ENCODE data around the gene CTAG2. TPM values are rescaled to one million over a fixed set of nuclear protein-coding genes. Genes with fewer than 3 reads are reported as not detected.

Gene CTAG2
- total and polyA plus RNA-seq, 5 donors: not detected

- H3K9me3 ChIP-seq (ENCODE audit: control insufficient read depth, low read length): no peaks in the 10 kb centered on the region
- ATAC-seq (no peak), DNase-seq (no peak)
- 91% methylated on average over 11 of the region's 11 CpGs for WGBS
- H3K4me1 ChIP-seq (ENCODE audit: control insufficient read depth, insufficient read depth, low read length): no peaks in the 10 kb centered on the region
- no peaks in the 10 kb centered on the region for H3K27me3 ChIP-seq (ENCODE audit: control insufficient read depth, insufficient read depth)
- no peak overlapping the region for H3K4me3 ChIP-seq (ENCODE audit: low read length)
- intact Hi-C loops (cut with DNase I): no loop called here
- H3K27ac ChIP-seq (ENCODE audit: low read length): no peak overlapping the region
These were observed 5.6 kb upstream of the CTAG2 start for GRCh38 chrX:154658957-154659356.

- intact Hi-C loops (cut with DNase I): no loop called here
- ATAC-seq: no peak
- Histone ChIP-seq H3K9me3 (ENCODE audit: control insufficient read depth, low read length) (no peaks in the 10 kb centered on the region), H3K4me1 (ENCODE audit: control insufficient read depth, insufficient read depth, low read length) (no peaks in the 10 kb centered on the region), H3K27ac (ENCODE audit: low read length) (no peak overlapping the region), H3K27me3 (ENCODE audit: control insufficient read depth, insufficient read depth) (no peaks in the 10 kb centered on the region), H3K4me3 (ENCODE audit: low read length) (no peak overlapping the region)
- no peak for DNase-seq
- WGBS: 95% methylated on average over 12 of the region's 12 CpGs
These were observed 4.8 kb upstream of the CTAG2 start for GRCh38 chrX:154658187-154658586.

GRCh38 chrX:154657226-154657805 is 3.9 kb upstream of the CTAG2 start:
- Histone ChIP-seq H3K9me3 (ENCODE audit: control insufficient read depth, low read length) (no peaks in the 10 kb centered on the region), H3K4me1 (ENCODE audit: control insufficient read depth, insufficient read depth, low read length) (no peaks in the 10 kb centered on the region), H3K27ac (ENCODE audit: low read length) (no peak overlapping the region), H3K4me3 (ENCODE audit: low read length) (no peak overlapping the region), H3K27me3 (ENCODE audit: control insufficient read depth, insufficient read depth) (no peaks in the 10 kb centered on the region)
- DNase-seq: no peak
- ATAC-seq: no peak
- WGBS: 93% methylated on average over 15 of the region's 15 CpGs
- intact Hi-C loops (cut with DNase I): no loop called here

- WGBS: 77% methylated on average over 11 of the region's 11 CpGs
These were observed 2.4 kb upstream of the CTAG2 start for GRCh38 chrX:154655786-154656185.

GRCh38 chrX:154655346-154655745 is 2.0 kb upstream of the CTAG2 start:
- no peaks in the 10 kb centered on the region for H3K9me3 ChIP-seq (ENCODE audit: control insufficient read depth, low read length)
- ATAC-seq (no peak), DNase-seq (no peak)
- intact Hi-C loops (cut with DNase I): no loop called here
- H3K4me1 ChIP-seq (ENCODE audit: control insufficient read depth, insufficient read depth, low read length): no peaks in the 10 kb centered on the region
- H3K4me3 ChIP-seq (ENCODE audit: low read length): no peak overlapping the region
- no peak overlapping the region for H3K27ac ChIP-seq (ENCODE audit: low read length)
- WGBS: 79% methylated on average over 6 of the region's 6 CpGs
- H3K27me3 ChIP-seq (ENCODE audit: control insufficient read depth, insufficient read depth): no peaks in the 10 kb centered on the region

More at GRCh38 chrX:154655786-154656185, 2.4 kb upstream of the CTAG2 start:
- ATAC-seq (no peak), DNase-seq (no peak)
- Histone ChIP-seq H3K9me3 (ENCODE audit: control insufficient read depth, low read length) (no peaks in the 10 kb centered on the region), H3K27me3 (ENCODE audit: control insufficient read depth, insufficient read depth) (no peaks in the 10 kb centered on the region), H3K4me1 (ENCODE audit: control insufficient read depth, insufficient read depth, low read length) (no peaks in the 10 kb centered on the region), H3K4me3 (ENCODE audit: low read length) (no peak overlapping the region), H3K27ac (ENCODE audit: low read length) (no peak overlapping the region)
- intact Hi-C loops (cut with DNase I): no loop called here

- Histone ChIP-seq H3K9me3 (ENCODE audit: control insufficient read depth, low read length) (no peaks in the 10 kb centered on the region), H3K27ac (ENCODE audit: low read length) (no peak overlapping the region), H3K27me3 (ENCODE audit: control insufficient read depth, insufficient read depth) (no peaks in the 10 kb centered on the region), H3K4me3 (ENCODE audit: low read length) (no peak overlapping the region), H3K4me1 (ENCODE audit: control insufficient read depth, insufficient read depth, low read length) (no peaks in the 10 kb centered on the region)
- ATAC-seq: no peak
- intact Hi-C loops (cut with DNase I): no loop called here
- no peak for DNase-seq
- WGBS: 85% methylated on average over 14 of the region's 15 CpGs
These were observed 1.5 kb upstream of the CTAG2 start for GRCh38 chrX:154654925-154655324.

GRCh38 chrX:154654372-154654771 is 993 bp upstream of the CTAG2 start:
- ATAC-seq: no peak
- no peaks in the 10 kb centered on the region for H3K9me3 ChIP-seq (ENCODE audit: control insufficient read depth, low read length)
- no peak overlapping the region for H3K27ac ChIP-seq (ENCODE audit: low read length)
- intact Hi-C loops (cut with DNase I): no loop called here
- no peak overlapping the region for H3K4me3 ChIP-seq (ENCODE audit: low read length)
- 79% methylated on average over 8 of the region's 10 CpGs for WGBS
- no peaks in the 10 kb centered on the region for H3K27me3 ChIP-seq (ENCODE audit: control insufficient read depth, insufficient read depth)
- DNase-seq: no peak
- H3K4me1 ChIP-seq (ENCODE audit: control insufficient read depth, insufficient read depth, low read length): no peaks in the 10 kb centered on the region

- DNase-seq (peak in 1 of 3 donors; percentile 46), ATAC-seq (no peak)
- H3K9me3 ChIP-seq (ENCODE audit: control insufficient read depth, low read length): no peaks in the 10 kb centered on the region
- H3K27me3 ChIP-seq (ENCODE audit: control insufficient read depth, insufficient read depth): no peaks in the 10 kb centered on the region
- no peak overlapping the region for H3K27ac ChIP-seq (ENCODE audit: low read length)
- H3K4me1 ChIP-seq (ENCODE audit: control insufficient read depth, insufficient read depth, low read length): no peaks in the 10 kb centered on the region
- no peak overlapping the region for H3K4me3 ChIP-seq (ENCODE audit: low read length)
- WGBS: 98% methylated on average over 22 of the region's 23 CpGs
- intact Hi-C loops (cut with DNase I): no loop called here
These were observed 354 bp downstream of the CTAG2 start for GRCh38 chrX:154653048-154653401.

- WGBS: 92% methylated on average over 30 of the region's 30 CpGs
These were observed 900 bp downstream of the CTAG2 start for GRCh38 chrX:154652311-154653047.

GRCh38 chrX:154650221-154650510 is 3.2 kb downstream of the CTAG2 start:
- intact Hi-C loops (cut with DNase I): no loop called here
- no peak overlapping the region for H3K4me3 ChIP-seq (ENCODE audit: low read length)
- H3K27me3 ChIP-seq (ENCODE audit: control insufficient read depth, insufficient read depth): no peaks in the 10 kb centered on the region
- H3K9me3 ChIP-seq (ENCODE audit: control insufficient read depth, low read length): no peaks in the 10 kb centered on the region
- peak in 1 of 3 donors; percentile 55 for DNase-seq
- no peak for ATAC-seq
- 42% methylated on average over 13 of the region's 13 CpGs for WGBS
- H3K27ac ChIP-seq (ENCODE audit: low read length): no peak overlapping the region
- no peaks in the 10 kb centered on the region for H3K4me1 ChIP-seq (ENCODE audit: control insufficient read depth, insufficient read depth, low read length)

More at GRCh38 chrX:154652311-154653047, 900 bp downstream of the CTAG2 start:
- ATAC-seq: no peak
- no peak for DNase-seq
- Histone ChIP-seq H3K4me3 (ENCODE audit: low read length) (no peak overlapping the region), H3K9me3 (ENCODE audit: control insufficient read depth, low read length) (no peaks in the 10 kb centered on the region), H3K27me3 (ENCODE audit: control insufficient read depth, insufficient read depth) (no peaks in the 10 kb centered on the region), H3K27ac (ENCODE audit: low read length) (no peak overlapping the region), H3K4me1 (ENCODE audit: control insufficient read depth, insufficient read depth, low read length) (no peaks in the 10 kb centered on the region)
- intact Hi-C loops (cut with DNase I): no loop called here

GRCh38 chrX:154649503-154650220 is 3.7 kb downstream of the CTAG2 start:
- intact Hi-C loops (cut with DNase I): no loop called here
- ATAC-seq (no peak), DNase-seq (no peak)
- Histone ChIP-seq H3K27me3 (ENCODE audit: control insufficient read depth, insufficient read depth) (no peaks in the 10 kb centered on the region), H3K4me1 (ENCODE audit: control insufficient read depth, insufficient read depth, low read length) (no peaks in the 10 kb centered on the region), H3K9me3 (ENCODE audit: control insufficient read depth, low read length) (no peaks in the 10 kb centered on the region), H3K4me3 (ENCODE audit: low read length) (no peak overlapping the region), H3K27ac (ENCODE audit: low read length) (no peak overlapping the region)
- WGBS: 74% methylated on average over 23 of the region's 23 CpGs
